HEK293 (cell line): ENCODE data around the gene MDH1B.

Experiments used
- CTCF ChIA-PET: fragments of 350-600 bp; formaldehyde crosslinking; extraction: SDS; loops from one replicate; lab custom pipeline; 2021; ENCODE audit warnings: antibody characterized with exemption; lab: Yijun Ruan, JAX
- POLR2A ChIA-PET: fragments of 300-600 bp; formaldehyde crosslinking; extraction: SDS; loops from one replicate; lab custom pipeline; 2020; ENCODE audit warnings: antibody characterized with exemption, inconsistent platforms; lab: Yijun Ruan, JAX
- H3K27ac ChIP-seq: fragments of 200-500 bp; sonication (Bioruptor generic); 2 replicates; pipeline ENCODE4 v1.5.1; 2014; ENCODE audit warnings: low read depth, low read length, control low read depth, inconsistent platforms; ENCODE audit errors: extremely low read depth
- H3K36me3 ChIP-seq, 2 experiments: fragments of 200-500 bp in 1 of 2; sonication (Bioruptor generic) in 1 of 2; 1 replicate in 1 of 2; 2 replicates in 1 of 2; pipeline ENCODE4 v1.5.1; 2014 to 2017; ENCODE audit warnings: inconsistent platforms in 2 of 2, low read length in 2 of 2; ENCODE audit not compliant: control insufficient read depth in 2 of 2, insufficient read depth in 1 of 2
- H3K4me1 ChIP-seq: fragments of 200-500 bp; sonication (Bioruptor generic); 2 replicates; pipeline ENCODE4 v1.5.1; 2014; ENCODE audit warnings: mild to moderate bottlenecking, low read length, inconsistent platforms; ENCODE audit not compliant: control insufficient read depth, insufficient read depth
- H3K4me3 ChIP-seq: 2 replicates; pipeline ENCODE4 v1.5.1; 2011; ENCODE audit warnings: low read depth, mild to moderate bottlenecking, control low read depth, low read length, moderate library complexity
- H3K9me3 ChIP-seq: fragments of 200-500 bp; sonication (Bioruptor generic); 2 replicates; pipeline ENCODE4 v1.5.1; 2014; ENCODE audit warnings: low read depth, low read length, inconsistent platforms; ENCODE audit not compliant: control insufficient read depth, insufficient read depth
- GLIS2 ChIP-seq: fragments of 450-650 bp; formaldehyde crosslinking; IDR thresholded peaks from 2 replicates; pipeline ENCODE4 v1.5.1; 2016; ENCODE audit warnings: missing biosample characterization, missing genetic modification characterization
- KLF7 ChIP-seq: fragments of 450-650 bp; formaldehyde crosslinking; IDR thresholded peaks from 2 replicates; pipeline ENCODE4 v1.5.1; 2016; ENCODE audit warnings: missing biosample characterization, missing genetic modification characterization, borderline replicate concordance
- MYNN ChIP-seq: fragments of 450-650 bp; formaldehyde crosslinking; IDR thresholded peaks from 2 replicates; pipeline ENCODE4 v1.5.1; 2016; ENCODE audit warnings: missing biosample characterization, missing genetic modification characterization, borderline replicate concordance
- TSHZ1 ChIP-seq: fragments of 450-650 bp; formaldehyde crosslinking; IDR thresholded peaks from 2 replicates; pipeline ENCODE4 v1.5.1; 2016; ENCODE audit warnings: missing biosample characterization, missing genetic modification characterization, borderline replicate concordance
- ZBTB11 ChIP-seq: fragments of 450-650 bp; formaldehyde crosslinking; conservative IDR thresholded peaks from 2 replicates; pipeline ENCODE4 v1.5.1; 2016; ENCODE audit warnings: low read depth, missing biosample characterization, missing genetic modification characterization
- ZBTB17 ChIP-seq: fragments of 450-650 bp; formaldehyde crosslinking; IDR thresholded peaks from 2 replicates; pipeline ENCODE4 v1.5.1; 2016; ENCODE audit warnings: missing biosample characterization, missing genetic modification characterization
- ZFP3 ChIP-seq: fragments of 450-650 bp; formaldehyde crosslinking; IDR thresholded peaks from 2 replicates; pipeline ENCODE4 v1.5.1; 2016; ENCODE audit warnings: low read depth, missing biosample characterization, missing genetic modification characterization
- ZNF16 ChIP-seq: fragments of 450-650 bp; formaldehyde crosslinking; IDR thresholded peaks from 2 replicates; pipeline ENCODE4 v1.5.1; 2016; ENCODE audit warnings: low read depth, missing biosample characterization, missing genetic modification characterization
- ZNF292 ChIP-seq: fragments of 450-650 bp; formaldehyde crosslinking; IDR thresholded peaks from 2 replicates; pipeline ENCODE4 v1.5.1; 2016; ENCODE audit warnings: low read depth, missing biosample characterization, missing genetic modification characterization, borderline replicate concordance
- ZNF548 ChIP-seq: fragments of 450-650 bp; formaldehyde crosslinking; IDR thresholded peaks from 2 replicates; pipeline ENCODE4 v1.5.1; 2016; ENCODE audit warnings: missing biosample characterization, missing genetic modification characterization
- ZNF560 ChIP-seq: fragments of 450-650 bp; formaldehyde crosslinking; IDR thresholded peaks from 2 replicates; pipeline ENCODE4 v1.5.1; 2017; ENCODE audit warnings: missing biosample characterization, missing genetic modification characterization, borderline replicate concordance
- ZNF660 ChIP-seq: fragments of 450-650 bp; IDR thresholded peaks from 2 replicates; pipeline ENCODE4 v1.5.1; 2018; ENCODE audit warnings: missing biosample characterization, mild to moderate bottlenecking, missing genetic modification characterization
- TF ChIP-seq, protein P1 (sequence below): fragments of 450-650 bp; formaldehyde crosslinking; IDR thresholded peaks from 2 replicates; pipeline ENCODE4 v1.5.1; 2016; ENCODE audit warnings: missing biosample characterization, missing genetic modification characterization
- TF ChIP-seq, protein P2 (sequence below): fragments of 450-650 bp; formaldehyde crosslinking; IDR thresholded peaks from 2 replicates; pipeline ENCODE4; 2016; ENCODE audit warnings: missing biosample characterization, missing genetic modification characterization

MDH1B gene

DNA sequence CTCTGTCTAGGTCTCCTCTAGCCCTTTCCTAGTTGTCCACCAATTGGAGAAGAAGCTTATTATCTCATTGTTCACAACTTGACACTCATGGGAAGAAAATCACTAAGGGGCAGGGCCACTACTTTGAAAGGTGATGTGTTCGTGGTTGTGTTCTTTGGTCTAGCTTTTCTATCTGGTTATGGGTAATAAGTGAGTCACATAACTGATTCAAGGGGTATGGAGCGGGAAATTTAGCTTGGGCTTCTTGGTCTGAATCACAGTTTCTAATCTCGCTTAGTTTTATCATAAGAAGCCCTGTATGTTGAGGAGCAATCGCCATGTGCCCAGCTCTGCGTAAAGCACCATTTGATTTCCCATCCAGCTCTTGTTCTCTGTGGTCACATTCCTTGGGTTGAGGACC is 28.2 kb downstream of the MDH1B start:
- TF ChIP-seq MYNN (tag by site-specific recombination) (no peak), ZNF548 (tag by site-specific recombination) (no peak), ZBTB11 (tag by site-specific recombination) (no peak), ZNF660 (tag by site-specific recombination) (no peak), ZNF560 (tag by site-specific recombination) (no peak), ZBTB17 (tag by site-specific recombination) (no peak), KLF7 (tag by site-specific recombination) (no peak), TSHZ1 (no peak), GLIS2 (no peak), ZFP3 (tag by site-specific recombination) (no peak), ZNF16 (tag by site-specific recombination) (no peak)
- TF ChIP-seq, protein P1, sequence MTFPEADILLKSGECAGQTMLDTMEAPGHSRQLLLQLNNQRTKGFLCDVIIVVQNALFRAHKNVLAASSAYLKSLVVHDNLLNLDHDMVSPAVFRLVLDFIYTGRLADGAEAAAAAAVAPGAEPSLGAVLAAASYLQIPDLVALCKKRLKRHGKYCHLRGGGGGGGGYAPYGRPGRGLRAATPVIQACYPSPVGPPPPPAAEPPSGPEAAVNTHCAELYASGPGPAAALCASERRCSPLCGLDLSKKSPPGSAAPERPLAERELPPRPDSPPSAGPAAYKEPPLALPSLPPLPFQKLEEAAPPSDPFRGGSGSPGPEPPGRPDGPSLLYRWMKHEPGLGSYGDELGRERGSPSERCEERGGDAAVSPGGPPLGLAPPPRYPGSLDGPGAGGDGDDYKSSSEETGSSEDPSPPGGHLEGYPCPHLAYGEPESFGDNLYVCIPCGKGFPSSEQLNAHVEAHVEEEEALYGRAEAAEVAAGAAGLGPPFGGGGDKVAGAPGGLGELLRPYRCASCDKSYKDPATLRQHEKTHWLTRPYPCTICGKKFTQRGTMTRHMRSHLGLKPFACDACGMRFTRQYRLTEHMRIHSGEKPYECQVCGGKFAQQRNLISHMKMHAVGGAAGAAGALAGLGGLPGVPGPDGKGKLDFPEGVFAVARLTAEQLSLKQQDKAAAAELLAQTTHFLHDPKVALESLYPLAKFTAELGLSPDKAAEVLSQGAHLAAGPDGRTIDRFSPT (tag by site-specific recombination), result no peak
- H3K4me3 ChIP-seq, result no peak overlapping the region
- ChIA-PET CTCF (no interaction called here), POLR2A (no interaction called here)
- H3K4me1 ChIP-seq, result no peaks in the 10 kb centered on the region
- no peak overlapping the region for H3K27ac ChIP-seq
- H3K36me3 ChIP-seq, result no peaks in the 10 kb centered on the region
- H3K9me3 ChIP-seq, result no peaks in the 10 kb centered on the region

DNA sequence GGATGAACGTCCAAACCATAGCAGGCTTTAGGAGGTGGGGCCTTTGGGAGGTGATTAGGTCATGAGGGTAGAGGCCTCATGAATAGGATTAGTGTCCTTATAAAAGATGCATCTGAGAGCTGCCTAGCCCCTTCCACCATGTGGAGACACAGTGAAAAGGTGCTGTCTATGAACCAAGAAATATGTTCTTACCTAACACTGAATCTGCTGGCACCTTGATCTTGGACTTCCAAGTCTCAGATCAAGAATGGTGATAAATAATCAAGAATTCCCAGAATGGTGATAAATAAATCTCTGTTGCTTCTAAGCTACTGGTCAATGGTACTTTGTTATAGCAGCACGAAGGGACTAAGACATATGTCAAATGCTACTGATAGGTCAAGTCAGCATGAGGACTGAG is 31.8 kb downstream of the MDH1B start:
- H3K36me3 ChIP-seq, result no peaks in the 10 kb centered on the region
- no peaks in the 10 kb centered on the region for H3K9me3 ChIP-seq
- H3K4me1 ChIP-seq, result no peaks in the 10 kb centered on the region
- TF ChIP-seq ZNF292 (tag by site-specific recombination), result no peak
- TF ChIP-seq, protein P2, sequence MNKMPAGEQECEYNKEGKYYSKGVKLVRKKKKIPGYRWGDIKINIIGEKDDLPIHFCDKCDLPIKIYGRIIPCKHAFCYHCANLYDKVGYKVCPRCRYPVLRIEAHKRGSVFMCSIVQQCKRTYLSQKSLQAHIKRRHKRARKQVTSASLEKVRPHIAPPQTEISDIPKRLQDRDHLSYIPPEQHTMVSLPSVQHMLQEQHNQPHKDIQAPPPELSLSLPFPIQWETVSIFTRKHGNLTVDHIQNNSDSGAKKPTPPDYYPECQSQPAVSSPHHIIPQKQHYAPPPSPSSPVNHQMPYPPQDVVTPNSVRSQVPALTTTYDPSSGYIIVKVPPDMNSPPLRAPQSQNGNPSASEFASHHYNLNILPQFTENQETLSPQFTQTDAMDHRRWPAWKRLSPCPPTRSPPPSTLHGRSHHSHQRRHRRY (tag by site-specific recombination), result no peak
- H3K4me3 ChIP-seq, result no peak overlapping the region
- H3K27ac ChIP-seq, result no peak overlapping the region
- ChIA-PET CTCF (interaction anchor here (1.0 kb wide), 1 partner anchor 20 kb away, joined by 3 read pairs; no protein-coding TSS in a partner anchor), POLR2A (no interaction called here)
